PFSK-1 (cell line): ENCODE measurements around the gene PKMYT1.

Experiments
- FOXP2 ChIP-seq: optimal IDR thresholded peaks from 2 replicates; pipeline ENCODE3; 2011; ENCODE audit warnings: borderline replicate concordance, control low read depth, inconsistent platforms; ENCODE audit not compliant: insufficient read depth; ENCODE audit errors: extremely low read length, extremely low read depth
- POLR2AphosphoS5 ChIP-seq: IDR thresholded peaks from 2 replicates; pipeline ENCODE4 v1.6.1; 2012; ENCODE audit warnings: low read depth, mild to moderate bottlenecking, control low read depth, low read length, moderate library complexity
- REST ChIP-seq, 2 experiments: IDR thresholded peaks; 2 replicates each; pipeline versions ENCODE4 v1.6.1 to v1.8.0; 2011 to 2012; ENCODE audit warnings: low read depth in 2 of 2, low read length in 2 of 2, control low read depth in 1 of 2, inconsistent platforms in 1 of 2, mild to moderate bottlenecking in 1 of 2, moderate library complexity in 1 of 2; ENCODE audit not compliant: insufficient read depth in 1 of 2
- SIN3A ChIP-seq: IDR thresholded peaks from 2 replicates; pipeline ENCODE4 v1.6.1; 2012; ENCODE audit warnings: mild to moderate bottlenecking, low read length, moderate library complexity, borderline replicate concordance; ENCODE audit not compliant: insufficient read depth
- TAF1 ChIP-seq: IDR thresholded peaks from 2 replicates; pipeline ENCODE4 v1.6.1; 2012; ENCODE audit warnings: low read length, control low read depth, borderline replicate concordance; ENCODE audit not compliant: insufficient read depth

Gene PKMYT1

GRCh38 chr16:2948807-2949704 is 31.2 kb downstream of the PKMYT1 start:
- TF ChIP-seq TAF1, result no peak
- TF ChIP-seq REST (IDR thresholded peaks at IDR 0.05; ENCODE audit: insufficient read depth in 1 of 2, low read depth in 2 of 2, low read length in 2 of 2), result no peak
- no peak for TF ChIP-seq SIN3A
- no peak for TF ChIP-seq POLR2AphosphoS5
- no peak for TF ChIP-seq FOXP2

- TF ChIP-seq TAF1 (no peak), POLR2AphosphoS5 (no peak), SIN3A (no peak), REST (IDR thresholded peaks at IDR 0.05; ENCODE audit: insufficient read depth in 1 of 2, low read depth in 2 of 2, low read length in 2 of 2) (no peak), FOXP2 (no peak)
Observed at GRCh38 chr16:2946649-2947048, 33.6 kb downstream of the PKMYT1 start.

GRCh38 chr16:2942045-2942444 is 38.2 kb downstream of the PKMYT1 start:
- no peak for TF ChIP-seq POLR2AphosphoS5
- no peak for TF ChIP-seq SIN3A
- no peak for TF ChIP-seq TAF1
- TF ChIP-seq FOXP2, result no peak

- no peak for TF ChIP-seq FOXP2
- no peak for TF ChIP-seq POLR2AphosphoS5
- no peak for TF ChIP-seq REST (IDR thresholded peaks at IDR 0.05; ENCODE audit: insufficient read depth in 1 of 2, low read depth in 2 of 2, low read length in 2 of 2)
- TF ChIP-seq SIN3A, result no peak
- no peak for TF ChIP-seq TAF1
Observed at GRCh38 chr16:2939968-2940367, 40.3 kb downstream of the PKMYT1 start.

- TF ChIP-seq POLR2AphosphoS5 (no peak), TAF1 (no peak), SIN3A (no peak), FOXP2 (no peak), REST (IDR thresholded peaks at IDR 0.05; ENCODE audit: insufficient read depth in 1 of 2, low read depth in 2 of 2, low read length in 2 of 2) (no peak)
Observed at GRCh38 chr16:2938206-2938605, 42.0 kb downstream of the PKMYT1 start.
